ENCODE measurements around the gene SOS1. TPM values are rescaled to one million over a fixed set of nuclear protein-coding genes. Genes with fewer than 3 reads are reported as not detected.

Gene SOS1
- total RNA-seq, 4 donors from 2014 or later, result 19.5 to 46.3 (median 33.3) TPM

GRCh38 chr2:38947241-38948239, 173.3 kb downstream of the SOS1 start:
- in situ Hi-C loops (cut with MboI; ENCODE audit: low sequenced_read_pairs in 4 of 4), result no loop called here
- no peak overlapping the region for H3K27ac ChIP-seq
- no peaks in the 10 kb centered on the region for H3K9me3 ChIP-seq
- no peaks in the 10 kb centered on the region for H3K27me3 ChIP-seq
- H3K36me3 ChIP-seq, result no peaks in the 10 kb centered on the region
- ATAC-seq, result peak in 1 of 2 donors; percentile 46
- intact Hi-C loops (cut with DNase I; ENCODE audit: low total_unique reads), result loop anchor here (1.0 kb wide), 1 partner anchor 283 kb away; no protein-coding TSS in a partner anchor
- H3K4me1 ChIP-seq, result no peaks in the 10 kb centered on the region
- peak in 1 of 2 donors; percentile 30 for DNase-seq
- TF ChIP-seq CTCF (IDR thresholded peaks at IDR 0.05 in 4 of 5, conservative IDR thresholded peaks at IDR 0.05 in 1 of 5) (peak; percentile 12 to 58 (median 46)), POLR2A (IDR thresholded peaks at IDR 0.05) (no peak)
- no peak overlapping the region for H3K4me3 ChIP-seq

GRCh38 chr2:38945911-38946310, 174.9 kb downstream of the SOS1 start:
- DNase-seq (no peak), ATAC-seq (no peak)
- no peaks in the 10 kb centered on the region for H3K4me1 ChIP-seq
- H3K4me3 ChIP-seq, result no peak overlapping the region
- no peaks in the 10 kb centered on the region for H3K27me3 ChIP-seq
- in situ Hi-C loops (cut with MboI; ENCODE audit: low sequenced_read_pairs in 4 of 4) (no loop called here), intact Hi-C loops (cut with DNase I; ENCODE audit: low total_unique reads) (no loop called here)
- TF ChIP-seq CTCF (IDR thresholded peaks at IDR 0.05 in 4 of 5, conservative IDR thresholded peaks at IDR 0.05 in 1 of 5) (no peak), POLR2A (IDR thresholded peaks at IDR 0.05) (no peak)
- no peaks in the 10 kb centered on the region for H3K36me3 ChIP-seq
- no peaks in the 10 kb centered on the region for H3K9me3 ChIP-seq
- no peak overlapping the region for H3K27ac ChIP-seq

GRCh38 chr2:38945372-38945771, 175.5 kb downstream of the SOS1 start:
- ATAC-seq, result no peak
- no peak overlapping the region for H3K4me3 ChIP-seq
- H3K27ac ChIP-seq, result no peak overlapping the region
- DNase-seq, result no peak
- intact Hi-C loops (cut with DNase I; ENCODE audit: low total_unique reads) (no loop called here), in situ Hi-C loops (cut with MboI; ENCODE audit: low sequenced_read_pairs in 4 of 4) (no loop called here)
- no peaks in the 10 kb centered on the region for H3K4me1 ChIP-seq
- H3K36me3 ChIP-seq, result no peaks in the 10 kb centered on the region
- no peaks in the 10 kb centered on the region for H3K27me3 ChIP-seq
- H3K9me3 ChIP-seq, result no peaks in the 10 kb centered on the region
- TF ChIP-seq POLR2A (IDR thresholded peaks at IDR 0.05) (no peak), CTCF (IDR thresholded peaks at IDR 0.05 in 4 of 5, conservative IDR thresholded peaks at IDR 0.05 in 1 of 5) (no peak)

- TF ChIP-seq POLR2A (IDR thresholded peaks at IDR 0.05) (no peak), CTCF (IDR thresholded peaks at IDR 0.05 in 4 of 5, conservative IDR thresholded peaks at IDR 0.05 in 1 of 5) (no peak)
- DNase-seq (no peak), ATAC-seq (no peak)
- Histone ChIP-seq H3K36me3 (no peaks in the 10 kb centered on the region), H3K27me3 (no peaks in the 10 kb centered on the region), H3K27ac (no peak overlapping the region), H3K4me3 (no peak overlapping the region), H3K9me3 (no peaks in the 10 kb centered on the region), H3K4me1 (no peaks in the 10 kb centered on the region)
- intact Hi-C loops (cut with DNase I; ENCODE audit: low total_unique reads), result no loop called here
- in situ Hi-C loops (cut with MboI; ENCODE audit: low sequenced_read_pairs in 4 of 4), result no loop called here
Observed at GRCh38 chr2:38943784-38944183, 177.1 kb downstream of the SOS1 start.

All from gastrocnemius medialis (tissue), 4 donors.